OCI-LY7 (cell line): ENCODE measurements around the gene TPRX2. TPM values are rescaled to one million over a fixed set of nuclear protein-coding genes. Genes with fewer than 3 reads are reported as not detected.
"Not testable (repeated sequence)": the region's sequence is repeated elsewhere in the genome, so short reads cannot be mapped to it uniquely, and the experiment has no call there.

Experiments
- BruUV-seq: library from RNA; stranded (reverse); fragments of 400-500 nt; replicated peaks from 2 replicates; lab custom pipeline; 2021; lab: Mats Ljungman, UMichigan
- CTCF ChIA-PET: fragments of 300-600 bp; sonication (Branson Sonifier 250); formaldehyde crosslinking; loops from one replicate; lab custom pipeline; 2022; ENCODE audit warnings: antibody characterized with exemption; ENCODE audit not compliant: unreplicated experiment; lab: Charles Lee
- POLR2A ChIA-PET: fragments of 300-600 bp; sonication (Branson Sonifier 250); formaldehyde crosslinking; loops from one replicate; lab custom pipeline; 2022; ENCODE audit warnings: antibody characterized with exemption; lab: Charles Lee
- DNase-seq: peaks from one replicate; pipeline ENCODE4 v3.0.0-alpha.2; 2015; ENCODE audit warnings: low spot score
- H2AFZ ChIP-seq: fragments of 200-600 bp; sonication (generic), shearing (Covaris generic); 2 replicates; pipeline ENCODE4 v1.6.1; 2014; ENCODE audit warnings: mild to moderate bottlenecking, antibody characterized with exemption, low read length, moderate library complexity
- H3K27ac ChIP-seq: fragments of 200-600 bp; sonication (generic); 2 replicates; pipeline ENCODE4 v1.5.1; 2014; ENCODE audit warnings: mixed run types, low read depth, mild to moderate bottlenecking, moderate library complexity, low read length, inconsistent platforms; ENCODE audit not compliant: poor library complexity, severe bottlenecking
- H3K36me3 ChIP-seq: fragments of 200-600 bp; sonication (generic); 2 replicates; pipeline ENCODE4 v1.6.1; 2014; ENCODE audit warnings: mild to moderate bottlenecking, antibody characterized with exemption, low read length, moderate library complexity, mixed read lengths; ENCODE audit not compliant: insufficient read depth
- H3K4me1 ChIP-seq: fragments of 200-600 bp; sonication (generic); 2 replicates; pipeline ENCODE4 v1.5.1; 2014; ENCODE audit warnings: mild to moderate bottlenecking, low read length; ENCODE audit not compliant: insufficient read depth, poor library complexity, severe bottlenecking
- H3K4me2 ChIP-seq: fragments of 200-600 bp; sonication (generic); 2 replicates; pipeline ENCODE4 v1.6.1; 2014; ENCODE audit warnings: mild to moderate bottlenecking, low read length
- H3K4me3 ChIP-seq: fragments of 200-600 bp; sonication (generic); 2 replicates; pipeline ENCODE4 v1.5.1; 2014; ENCODE audit warnings: mild to moderate bottlenecking, low read depth, low read length; ENCODE audit not compliant: poor library complexity, severe bottlenecking
- H3K79me2 ChIP-seq: fragments of 200-600 bp; sonication (generic); 2 replicates; pipeline ENCODE4 v1.6.1; 2016; ENCODE audit warnings: low read depth, mild to moderate bottlenecking, low read length, moderate library complexity, mixed read lengths; ENCODE audit not compliant: insufficient read depth
- H3K9me2 ChIP-seq: fragments of 200-600 bp; sonication (generic); 2 replicates; pipeline ENCODE4 v1.6.1; 2016; ENCODE audit warnings: mild to moderate bottlenecking, low read length, mixed read lengths; ENCODE audit not compliant: insufficient read depth
- H3K9me3 ChIP-seq: fragments of 200-600 bp; sonication (generic); 2 replicates; pipeline ENCODE4 v1.6.1; 2014; ENCODE audit warnings: mild to moderate bottlenecking, mixed run types, low read length, mixed read lengths
- H4K20me1 ChIP-seq: fragments of 200-600 bp; sonication (generic); 2 replicates; pipeline ENCODE4 v1.6.1; 2014; ENCODE audit warnings: mild to moderate bottlenecking, antibody characterized with exemption, low read length, moderate library complexity, mixed read lengths; ENCODE audit not compliant: insufficient read depth
- EZH2phosphoT487 ChIP-seq: fragments of 200-600 bp; sonication (generic); IDR thresholded peaks from 2 replicates; pipeline ENCODE4 v1.6.1; 2018; ENCODE audit warnings: low read depth, borderline replicate concordance, mild to moderate bottlenecking, mixed run types, antibody characterized with exemption, low read length, moderate library complexity, mixed read lengths
- intact Hi-C: fragments of 100-400 bp; cut with micrococcal nuclease; formaldehyde crosslinking; loops from one replicate; pipeline ENCODE4 v1.10.0; 2022; ENCODE audit not compliant: unreplicated experiment
- total RNA-seq, 2 experiments: library from RNA; depleted of rRNA in 1 of 2; stranded (reverse); fragments of >200 nt in 1 of 2; shearing (Covaris generic) in 1 of 2; gene quantifications; 2 replicates each; pipeline ENCODE4 v1.2.3, GENCODE V29; 2014 to 2022
- TF ChIP-seq, protein P1 (sequence below): fragments of 200-600 bp; sonication (generic); conservative IDR thresholded peaks from 2 replicates; pipeline ENCODE4 v1.5.1; 2014; ENCODE audit warnings: mild to moderate bottlenecking, antibody characterized with exemption, low read length, moderate library complexity, mixed read lengths

TPRX2 gene
- total RNA-seq, 2 experiments from 2014 or later = not detected

DNA sequence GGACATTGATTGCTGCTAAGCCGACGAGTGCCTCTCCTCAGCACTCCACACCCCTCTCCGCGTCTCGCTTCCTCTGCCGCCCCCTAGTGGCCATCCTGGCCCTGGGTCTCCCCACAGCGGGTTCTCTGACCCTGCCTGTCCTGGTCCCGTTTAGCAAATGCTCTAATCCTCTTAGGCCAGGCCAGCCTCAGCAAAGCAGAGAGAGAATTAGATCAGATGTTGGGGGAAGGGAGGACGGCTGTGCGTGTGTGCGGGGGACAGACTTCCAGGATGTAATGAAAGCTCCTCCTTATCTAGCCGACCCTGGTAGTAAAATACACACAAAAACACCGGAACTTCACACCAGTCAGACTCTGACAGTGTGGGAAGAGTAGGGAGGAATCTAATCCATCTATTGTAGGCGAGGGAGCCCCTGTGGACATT lies 4.5 kb downstream of the TPRX2 start:
- Histone ChIP-seq H3K4me1 (no peaks in the 10 kb centered on the region), H3K4me2 (no peak overlapping the region), H4K20me1 (no peaks in the 10 kb centered on the region), H3K27ac (no peak overlapping the region), H3K9me2 (no peaks in the 10 kb centered on the region), H3K4me3 (no peak overlapping the region), H3K79me2 (no peaks in the 10 kb centered on the region), H3K9me3 (no peaks in the 10 kb centered on the region), H3K36me3 (no peaks in the 10 kb centered on the region), H2AFZ (no peak overlapping the region)
- CTCF ChIA-PET = no interaction called here
- DNase-seq = peak; percentile 69
- POLR2A ChIA-PET = no interaction called here
- TF ChIP-seq, protein P1, sequence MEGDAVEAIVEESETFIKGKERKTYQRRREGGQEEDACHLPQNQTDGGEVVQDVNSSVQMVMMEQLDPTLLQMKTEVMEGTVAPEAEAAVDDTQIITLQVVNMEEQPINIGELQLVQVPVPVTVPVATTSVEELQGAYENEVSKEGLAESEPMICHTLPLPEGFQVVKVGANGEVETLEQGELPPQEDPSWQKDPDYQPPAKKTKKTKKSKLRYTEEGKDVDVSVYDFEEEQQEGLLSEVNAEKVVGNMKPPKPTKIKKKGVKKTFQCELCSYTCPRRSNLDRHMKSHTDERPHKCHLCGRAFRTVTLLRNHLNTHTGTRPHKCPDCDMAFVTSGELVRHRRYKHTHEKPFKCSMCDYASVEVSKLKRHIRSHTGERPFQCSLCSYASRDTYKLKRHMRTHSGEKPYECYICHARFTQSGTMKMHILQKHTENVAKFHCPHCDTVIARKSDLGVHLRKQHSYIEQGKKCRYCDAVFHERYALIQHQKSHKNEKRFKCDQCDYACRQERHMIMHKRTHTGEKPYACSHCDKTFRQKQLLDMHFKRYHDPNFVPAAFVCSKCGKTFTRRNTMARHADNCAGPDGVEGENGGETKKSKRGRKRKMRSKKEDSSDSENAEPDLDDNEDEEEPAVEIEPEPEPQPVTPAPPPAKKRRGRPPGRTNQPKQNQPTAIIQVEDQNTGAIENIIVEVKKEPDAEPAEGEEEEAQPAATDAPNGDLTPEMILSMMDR = peak; percentile 99
- TF ChIP-seq EZH2phosphoT487 = no peak
- BruUV-seq = no TSS peak
- intact Hi-C loops = loop anchor here (1.0 to 10.0 kb wide), 2 partner anchors 49 to 73 kb away; no protein-coding TSS in a partner anchor

DNA sequence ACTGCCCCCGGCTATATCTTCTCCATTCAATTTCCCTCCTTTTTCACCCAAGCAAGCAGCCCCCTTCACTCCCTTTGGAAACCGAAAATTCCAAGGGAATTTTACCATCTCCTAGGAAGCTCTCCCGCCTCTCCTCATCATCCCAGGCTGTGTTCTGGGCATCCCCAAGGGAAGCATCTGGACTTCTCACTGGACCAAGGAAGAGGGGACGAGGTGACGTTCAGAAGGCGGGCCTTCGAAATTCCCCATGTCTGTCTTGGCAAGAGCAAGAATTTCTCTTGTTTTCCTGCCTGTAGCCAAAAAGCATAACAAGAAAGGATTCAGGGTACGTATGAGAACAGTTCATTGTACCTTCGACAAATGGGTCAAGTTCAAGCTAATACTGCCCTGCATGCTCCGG lies 6.1 kb downstream of the TPRX2 start:
- Histone ChIP-seq H3K4me2 (no peak overlapping the region), H3K79me2 (no peaks in the 10 kb centered on the region), H3K27ac (no peak overlapping the region), H3K4me3 (no peak overlapping the region), H3K4me1 (no peaks in the 10 kb centered on the region), H3K9me3 (no peaks in the 10 kb centered on the region), H3K9me2 (no peaks in the 10 kb centered on the region), H3K36me3 (no peaks in the 10 kb centered on the region), H2AFZ (no peak overlapping the region), H4K20me1 (no peaks in the 10 kb centered on the region)
- ChIA-PET CTCF (no interaction called here), POLR2A (no interaction called here)
- DNase-seq = no peak
- no TSS peak for BruUV-seq
- intact Hi-C loops = loop anchor here (10.0 kb wide), 1 partner anchor 50 kb away; no protein-coding TSS in a partner anchor
- no peak for TF ChIP-seq EZH2phosphoT487
- TF ChIP-seq, protein P1 = no peak

- H4K20me1 ChIP-seq = no peaks in the 10 kb centered on the region
- H3K9me2 ChIP-seq = no peaks in the 10 kb centered on the region
- H3K4me1 ChIP-seq = no peaks in the 10 kb centered on the region
- no peak overlapping the region for H2AFZ ChIP-seq
- H3K27ac ChIP-seq = no peak overlapping the region
- BruUV-seq = no TSS peak
- no peaks in the 10 kb centered on the region for H3K36me3 ChIP-seq
- H3K79me2 ChIP-seq = no peaks in the 10 kb centered on the region
- TF ChIP-seq EZH2phosphoT487 = no peak
- TF ChIP-seq, protein P1 = no peak
- POLR2A ChIA-PET = no interaction called here
- intact Hi-C loops = no loop called here
- DNase-seq = no peak
- no peak overlapping the region for H3K4me3 ChIP-seq
- no peaks in the 10 kb centered on the region for H3K9me3 ChIP-seq
- H3K4me2 ChIP-seq = no peak overlapping the region
- CTCF ChIA-PET = no interaction called here
Observed at GRCh38 chr19:47878906-47879305, 19.9 kb downstream of the TPRX2 start.

GRCh38 chr19:47879385-47879784 lies 20.4 kb downstream of the TPRX2 start:
- H3K9me3 ChIP-seq, POLR2A ChIA-PET, H3K4me1 ChIP-seq, H4K20me1 ChIP-seq, H3K9me2 ChIP-seq, H3K79me2 ChIP-seq, H2AFZ ChIP-seq, intact Hi-C loops, H3K4me3 ChIP-seq, H3K4me2 ChIP-seq, CTCF ChIA-PET, H3K36me3 ChIP-seq, H3K27ac ChIP-seq, BruUV-seq, DNase-seq: not testable (repeated sequence)
